Mucosa of descending colon (tissue), 3 donors: ENCODE results near the gene CDK5RAP2. TPM values are rescaled to one million over a fixed set of nuclear protein-coding genes. Genes with fewer than 3 reads are reported as not detected.

ENCODE experiments used
- ATAC-seq: fragments of 200-7000 bp; cut with Tn5 transposase; one replicate; pipeline ENCODE4 v1.9.1; 2020; ENCODE audit warnings: mild to moderate bottlenecking, moderate library complexity
- DNase-seq, 3 donors: peaks; one replicate each; pipeline ENCODE4 v3.0.0-alpha.2; 2020
- H3K36me3 ChIP-seq: fragments of 200-600 bp; one replicate; pipeline ENCODE4 v1.8.0; 2021; ENCODE audit warnings: low read depth, mild to moderate bottlenecking
- H3K4me1 ChIP-seq: fragments of 200-600 bp; one replicate; pipeline ENCODE4 v1.8.0; 2021; ENCODE audit warnings: low read depth, mild to moderate bottlenecking
- H3K4me3 ChIP-seq: fragments of 200-600 bp; one replicate; pipeline ENCODE4 v1.8.0; 2021; ENCODE audit warnings: mild to moderate bottlenecking
- H3K9me3 ChIP-seq: fragments of 200-600 bp; one replicate; pipeline ENCODE4 v1.8.0; 2021; ENCODE audit warnings: mild to moderate bottlenecking
- intact Hi-C, 2 donors: fragments of 100-400 bp; cut with DNase I in 1 of 2; cut with micrococcal nuclease in 1 of 2; formaldehyde crosslinking; loops; one replicate each; pipeline versions ENCODE4 v1.11.0 to v1.11.1; 2022; cut with DNase I, micrococcal nuclease
- total RNA-seq, 3 donors: library from RNA; stranded (reverse); fragmentation: NEBNext Ultra II Directional in 2 of 3; extraction: Animal tissue kit (Norgen Biotek cat#: 25700) in 2 of 3; gene quantifications; one replicate each; pipeline versions ENCODE4 v1.2.1 to v1.2.4, GENCODE V29; 2021 to 2023
- TF ChIP-seq, protein P1 (sequence below): fragments of 200-600 bp; IDR thresholded peaks from one replicate; pipeline ENCODE4 v1.8.0; 2022; ENCODE audit warnings: antibody characterized with exemption, mild to moderate bottlenecking
- donor health status: DM: no; HTN: no; CAD: no; lungs with moderate emphysema.
- donor health status: DM: no; HTN: no; CAD: no.
- donor health status: DM: no; HTN: yes; CAD: no.

The CDK5RAP2 gene
- total RNA-seq, 3 donors from 2014 or later, result 27.0 to 62.4 (median 35.1) TPM

DNA sequence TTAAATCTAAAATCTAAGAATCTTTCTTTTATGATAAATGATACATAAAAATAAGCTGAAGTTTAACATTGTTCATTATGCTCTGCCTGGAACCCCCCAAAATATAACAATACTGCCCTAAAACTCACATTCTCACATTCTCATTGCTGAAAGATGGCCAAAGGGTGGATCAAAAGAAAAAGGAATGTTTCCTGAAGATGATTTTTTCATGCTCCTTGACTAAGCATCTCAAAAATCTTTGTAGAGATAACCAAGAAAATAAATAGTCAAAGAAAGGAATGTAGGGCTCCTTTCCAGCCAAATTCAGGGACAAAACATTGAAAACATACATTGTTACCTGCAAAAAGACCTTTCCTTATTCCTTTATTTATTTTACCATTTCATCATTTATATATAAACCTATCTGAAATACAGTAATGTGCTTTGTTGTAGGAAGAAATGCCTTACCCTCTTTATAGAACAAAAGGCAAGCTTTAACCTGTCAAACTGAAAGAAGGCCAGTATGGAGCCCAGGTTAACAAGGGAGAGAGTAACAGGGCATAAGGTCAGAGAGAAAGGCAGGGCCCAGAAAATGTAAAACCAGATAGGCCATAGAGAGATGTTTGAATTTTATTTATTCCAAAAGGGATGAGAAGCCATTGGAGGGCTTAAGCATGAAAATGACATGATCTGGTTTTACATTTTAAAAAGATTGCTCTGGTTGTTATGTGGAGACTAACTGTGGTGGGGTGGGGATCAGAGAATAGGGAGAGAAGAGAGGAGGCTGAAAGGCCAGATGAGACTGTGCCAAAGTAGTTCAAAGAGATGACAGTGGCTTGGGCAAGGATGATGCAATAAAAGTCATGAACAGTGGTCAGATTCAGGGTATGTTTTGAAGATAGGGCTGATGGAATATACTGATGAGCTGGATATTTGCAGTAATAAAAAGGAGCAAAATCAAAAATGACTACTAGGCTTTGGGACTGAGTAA is 37.3 kb upstream of the CDK5RAP2 start:
- Histone ChIP-seq H3K4me1 (no peaks in the 10 kb centered on the region), H3K9me3 (no peaks in the 10 kb centered on the region), H3K36me3 (no peaks in the 10 kb centered on the region), H3K4me3 (no peak overlapping the region)
- DNase-seq, result no peak
- ATAC-seq, result no peak
- intact Hi-C loops, result no loop called here
- TF ChIP-seq, protein P1, sequence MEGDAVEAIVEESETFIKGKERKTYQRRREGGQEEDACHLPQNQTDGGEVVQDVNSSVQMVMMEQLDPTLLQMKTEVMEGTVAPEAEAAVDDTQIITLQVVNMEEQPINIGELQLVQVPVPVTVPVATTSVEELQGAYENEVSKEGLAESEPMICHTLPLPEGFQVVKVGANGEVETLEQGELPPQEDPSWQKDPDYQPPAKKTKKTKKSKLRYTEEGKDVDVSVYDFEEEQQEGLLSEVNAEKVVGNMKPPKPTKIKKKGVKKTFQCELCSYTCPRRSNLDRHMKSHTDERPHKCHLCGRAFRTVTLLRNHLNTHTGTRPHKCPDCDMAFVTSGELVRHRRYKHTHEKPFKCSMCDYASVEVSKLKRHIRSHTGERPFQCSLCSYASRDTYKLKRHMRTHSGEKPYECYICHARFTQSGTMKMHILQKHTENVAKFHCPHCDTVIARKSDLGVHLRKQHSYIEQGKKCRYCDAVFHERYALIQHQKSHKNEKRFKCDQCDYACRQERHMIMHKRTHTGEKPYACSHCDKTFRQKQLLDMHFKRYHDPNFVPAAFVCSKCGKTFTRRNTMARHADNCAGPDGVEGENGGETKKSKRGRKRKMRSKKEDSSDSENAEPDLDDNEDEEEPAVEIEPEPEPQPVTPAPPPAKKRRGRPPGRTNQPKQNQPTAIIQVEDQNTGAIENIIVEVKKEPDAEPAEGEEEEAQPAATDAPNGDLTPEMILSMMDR, result no peak

DNA sequence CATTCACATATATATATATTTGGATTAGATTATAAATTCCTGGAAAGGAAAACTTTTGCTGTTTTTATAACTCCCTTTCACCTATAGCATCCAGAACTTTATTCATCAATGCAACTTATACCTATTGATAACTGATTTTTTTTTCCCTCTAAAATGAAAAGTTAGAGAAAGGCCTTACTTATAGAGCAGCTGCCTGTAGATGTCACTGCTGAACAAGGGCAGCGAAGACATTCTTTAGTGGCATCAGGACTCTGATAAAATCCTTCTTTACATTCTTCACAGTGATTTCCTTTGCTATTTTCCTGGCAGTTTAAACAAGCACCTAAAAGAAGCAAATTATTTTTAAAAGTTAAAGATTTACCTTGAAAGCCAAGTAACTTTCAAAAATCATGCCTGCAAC is 32.3 kb upstream of the CDK5RAP2 start:
- intact Hi-C loops, result no loop called here
- H3K36me3 ChIP-seq, result no peaks in the 10 kb centered on the region
- no peak for DNase-seq

GRCh38 chr9:120611690-120612068 is 31.7 kb upstream of the CDK5RAP2 start:
- no peaks in the 10 kb centered on the region for H3K9me3 ChIP-seq
- H3K4me1 ChIP-seq, result no peaks in the 10 kb centered on the region
- TF ChIP-seq, protein P1, result no peak
- ATAC-seq (no peak), DNase-seq (no peak)
- no peak overlapping the region for H3K4me3 ChIP-seq
- intact Hi-C loops, result no loop called here
- no peaks in the 10 kb centered on the region for H3K36me3 ChIP-seq

More for the DNA sequence above, 32.3 kb upstream of the CDK5RAP2 start:
- H3K9me3 ChIP-seq, result no peaks in the 10 kb centered on the region
- no peaks in the 10 kb centered on the region for H3K4me1 ChIP-seq
- TF ChIP-seq, protein P1, result no peak
- ATAC-seq, result no peak
- no peak overlapping the region for H3K4me3 ChIP-seq

DNA sequence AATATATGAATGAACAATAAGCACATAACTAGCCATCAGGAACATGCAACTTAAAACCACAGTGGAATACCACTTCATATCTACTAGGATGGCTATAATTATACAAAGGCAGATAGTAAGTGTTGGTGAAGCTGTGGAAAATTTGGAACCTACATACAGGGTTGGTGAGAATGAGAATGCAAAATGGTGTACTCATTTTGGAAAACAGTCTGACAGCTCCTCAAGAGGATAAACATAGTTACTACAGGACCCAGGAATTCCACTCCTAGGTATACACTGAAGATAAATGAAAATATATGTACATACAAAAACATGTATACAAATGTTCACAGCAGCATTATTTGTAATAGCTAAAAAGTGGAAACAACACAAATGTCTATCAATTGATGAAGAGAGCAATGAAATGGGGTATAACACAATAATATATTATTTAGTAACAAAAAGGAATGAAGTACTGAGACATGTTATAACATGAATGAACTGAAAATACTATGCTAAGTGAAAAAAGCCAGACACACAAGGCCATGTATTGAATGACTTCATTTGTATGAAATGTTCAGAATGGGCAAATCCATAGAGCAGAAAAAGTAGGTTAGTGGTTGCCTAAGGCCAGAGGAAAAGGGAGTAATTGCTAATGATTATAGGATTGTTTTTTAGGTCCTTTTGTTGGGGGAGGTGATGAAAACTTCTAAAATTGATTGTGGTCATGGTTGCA is 31.2 kb upstream of the CDK5RAP2 start:
- no peak overlapping the region for H3K4me3 ChIP-seq
- intact Hi-C loops, result no loop called here
- H3K4me1 ChIP-seq, result no peaks in the 10 kb centered on the region
- DNase-seq (no peak), ATAC-seq (no peak)
- TF ChIP-seq, protein P1, result no peak
- no peaks in the 10 kb centered on the region for H3K36me3 ChIP-seq
- no peaks in the 10 kb centered on the region for H3K9me3 ChIP-seq

DNA sequence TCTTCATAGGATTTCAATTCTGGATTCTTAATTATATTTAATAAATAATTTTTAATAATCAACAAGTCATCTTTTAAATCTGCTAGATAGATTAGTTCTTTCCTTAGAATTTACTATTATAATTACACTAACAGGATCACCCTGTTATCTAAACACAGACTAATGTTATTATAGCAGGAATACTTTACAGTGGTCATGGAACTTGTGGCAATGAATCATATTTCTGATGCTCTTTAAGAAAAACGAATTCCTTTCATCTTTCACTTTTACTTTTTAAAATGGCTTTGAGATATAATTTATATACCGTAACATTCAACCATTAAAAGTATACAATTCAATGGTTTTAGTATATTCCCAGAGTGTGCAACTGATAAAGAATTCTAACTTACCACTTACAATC is 29.7 kb upstream of the CDK5RAP2 start:
- Histone ChIP-seq H3K4me1 (no peaks in the 10 kb centered on the region), H3K36me3 (no peaks in the 10 kb centered on the region), H3K4me3 (no peak overlapping the region), H3K9me3 (no peaks in the 10 kb centered on the region)
- intact Hi-C loops, result no loop called here
- ATAC-seq (no peak), DNase-seq (no peak)
- TF ChIP-seq, protein P1, result no peak
